ENCODE results near the gene GALNT13. TPM values are rescaled to one million over a fixed set of nuclear protein-coding genes. Genes with fewer than 3 reads are reported as not detected.

Gene GALNT13
- total and polyA plus RNA-seq, 4 donors: not detected

DNA sequence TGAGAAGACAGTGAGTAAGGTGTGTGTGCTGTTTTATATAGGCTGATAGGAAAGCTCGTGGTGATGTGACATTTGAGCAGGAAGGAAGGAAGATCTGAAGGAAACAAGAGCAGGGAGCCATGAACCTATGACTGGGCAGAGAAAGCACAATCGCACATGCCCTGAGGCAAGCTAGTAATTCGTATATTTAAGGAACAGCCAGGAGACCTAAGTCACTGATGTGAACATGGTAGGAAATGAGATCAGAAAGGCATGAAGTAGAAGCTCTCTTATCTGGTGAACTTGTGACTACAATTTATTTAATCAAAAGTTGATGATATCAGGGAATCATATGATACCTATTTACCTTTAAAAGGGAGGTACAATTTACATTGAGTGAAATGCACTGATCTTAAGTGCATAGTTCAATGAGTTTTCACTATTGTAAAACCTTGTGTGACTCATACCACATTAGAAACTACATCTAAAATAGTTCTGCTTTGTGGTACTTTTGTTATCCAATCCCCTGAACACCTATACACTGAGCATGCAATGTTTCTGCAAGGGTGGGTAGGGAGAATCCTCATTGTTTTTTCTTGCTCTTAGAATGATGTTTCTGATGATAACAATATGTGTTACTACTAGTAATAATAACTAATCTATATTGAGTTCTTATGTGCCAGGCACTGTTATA is 67.5 kb downstream of the GALNT13 start (continued):
- TF ChIP-seq, protein P1, sequence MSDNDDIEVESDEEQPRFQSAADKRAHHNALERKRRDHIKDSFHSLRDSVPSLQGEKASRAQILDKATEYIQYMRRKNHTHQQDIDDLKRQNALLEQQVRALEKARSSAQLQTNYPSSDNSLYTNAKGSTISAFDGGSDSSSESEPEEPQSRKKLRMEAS (IDR thresholded peaks at IDR 0.05): no peak
- TF ChIP-seq HNF4G (IDR thresholded peaks at IDR 0.05): no peak
- TF ChIP-seq, protein P2, sequence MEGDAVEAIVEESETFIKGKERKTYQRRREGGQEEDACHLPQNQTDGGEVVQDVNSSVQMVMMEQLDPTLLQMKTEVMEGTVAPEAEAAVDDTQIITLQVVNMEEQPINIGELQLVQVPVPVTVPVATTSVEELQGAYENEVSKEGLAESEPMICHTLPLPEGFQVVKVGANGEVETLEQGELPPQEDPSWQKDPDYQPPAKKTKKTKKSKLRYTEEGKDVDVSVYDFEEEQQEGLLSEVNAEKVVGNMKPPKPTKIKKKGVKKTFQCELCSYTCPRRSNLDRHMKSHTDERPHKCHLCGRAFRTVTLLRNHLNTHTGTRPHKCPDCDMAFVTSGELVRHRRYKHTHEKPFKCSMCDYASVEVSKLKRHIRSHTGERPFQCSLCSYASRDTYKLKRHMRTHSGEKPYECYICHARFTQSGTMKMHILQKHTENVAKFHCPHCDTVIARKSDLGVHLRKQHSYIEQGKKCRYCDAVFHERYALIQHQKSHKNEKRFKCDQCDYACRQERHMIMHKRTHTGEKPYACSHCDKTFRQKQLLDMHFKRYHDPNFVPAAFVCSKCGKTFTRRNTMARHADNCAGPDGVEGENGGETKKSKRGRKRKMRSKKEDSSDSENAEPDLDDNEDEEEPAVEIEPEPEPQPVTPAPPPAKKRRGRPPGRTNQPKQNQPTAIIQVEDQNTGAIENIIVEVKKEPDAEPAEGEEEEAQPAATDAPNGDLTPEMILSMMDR (IDR thresholded peaks at IDR 0.05; ENCODE audit: low read depth, low read length, missing input control): no peak
- no peak for TF ChIP-seq FOXA1 (IDR thresholded peaks at IDR 0.05)

DNA sequence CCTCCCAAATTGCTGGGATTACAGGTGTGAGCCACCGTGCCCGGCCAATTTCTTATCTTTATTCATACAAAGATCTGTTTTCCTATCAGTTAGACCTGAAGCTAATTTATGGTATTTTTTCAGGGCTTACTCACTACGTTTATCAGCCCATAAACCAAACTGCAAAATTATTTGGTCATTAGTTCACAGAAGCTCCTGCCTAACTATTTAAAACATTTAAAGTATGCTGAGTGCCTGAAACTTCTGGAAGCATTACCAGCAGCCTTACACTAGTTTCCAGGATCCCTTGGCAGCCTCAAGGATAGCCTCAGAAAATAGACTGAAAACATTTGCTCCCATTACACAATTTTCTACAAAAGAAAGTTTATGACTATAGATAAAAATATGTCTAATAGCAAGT is 68.8 kb downstream of the GALNT13 start:
- Histone ChIP-seq H3K27ac (ENCODE audit: low read depth in 1 of 2, low read length in 2 of 2) (no peak overlapping the region), H3K4me1 (ENCODE audit: control insufficient read depth in 4 of 4, insufficient read depth in 4 of 4, low read length in 3 of 4) (no peaks in the 10 kb centered on the region), H3K27me3 (ENCODE audit: control insufficient read depth in 4 of 4, insufficient read depth in 4 of 4, low read length in 3 of 4) (no peaks in the 10 kb centered on the region), H3K4me3 (ENCODE audit: low read depth in 1 of 3, low read length in 3 of 3) (no peak overlapping the region), H3K9me3 (ENCODE audit: control insufficient read depth in 4 of 4, low read length in 3 of 4) (no peaks in the 10 kb centered on the region), H3K36me3 (ENCODE audit: control insufficient read depth in 4 of 4, insufficient read depth in 3 of 4, low read depth in 1 of 4, low read length in 3 of 4) (no peaks in the 10 kb centered on the region), H3K9ac (ENCODE audit: low read depth in 1 of 2, low read length in 2 of 2) (no peak overlapping the region)
- TF ChIP-seq FOXA1 (IDR thresholded peaks at IDR 0.05): no peak
- TF ChIP-seq, protein P3, sequence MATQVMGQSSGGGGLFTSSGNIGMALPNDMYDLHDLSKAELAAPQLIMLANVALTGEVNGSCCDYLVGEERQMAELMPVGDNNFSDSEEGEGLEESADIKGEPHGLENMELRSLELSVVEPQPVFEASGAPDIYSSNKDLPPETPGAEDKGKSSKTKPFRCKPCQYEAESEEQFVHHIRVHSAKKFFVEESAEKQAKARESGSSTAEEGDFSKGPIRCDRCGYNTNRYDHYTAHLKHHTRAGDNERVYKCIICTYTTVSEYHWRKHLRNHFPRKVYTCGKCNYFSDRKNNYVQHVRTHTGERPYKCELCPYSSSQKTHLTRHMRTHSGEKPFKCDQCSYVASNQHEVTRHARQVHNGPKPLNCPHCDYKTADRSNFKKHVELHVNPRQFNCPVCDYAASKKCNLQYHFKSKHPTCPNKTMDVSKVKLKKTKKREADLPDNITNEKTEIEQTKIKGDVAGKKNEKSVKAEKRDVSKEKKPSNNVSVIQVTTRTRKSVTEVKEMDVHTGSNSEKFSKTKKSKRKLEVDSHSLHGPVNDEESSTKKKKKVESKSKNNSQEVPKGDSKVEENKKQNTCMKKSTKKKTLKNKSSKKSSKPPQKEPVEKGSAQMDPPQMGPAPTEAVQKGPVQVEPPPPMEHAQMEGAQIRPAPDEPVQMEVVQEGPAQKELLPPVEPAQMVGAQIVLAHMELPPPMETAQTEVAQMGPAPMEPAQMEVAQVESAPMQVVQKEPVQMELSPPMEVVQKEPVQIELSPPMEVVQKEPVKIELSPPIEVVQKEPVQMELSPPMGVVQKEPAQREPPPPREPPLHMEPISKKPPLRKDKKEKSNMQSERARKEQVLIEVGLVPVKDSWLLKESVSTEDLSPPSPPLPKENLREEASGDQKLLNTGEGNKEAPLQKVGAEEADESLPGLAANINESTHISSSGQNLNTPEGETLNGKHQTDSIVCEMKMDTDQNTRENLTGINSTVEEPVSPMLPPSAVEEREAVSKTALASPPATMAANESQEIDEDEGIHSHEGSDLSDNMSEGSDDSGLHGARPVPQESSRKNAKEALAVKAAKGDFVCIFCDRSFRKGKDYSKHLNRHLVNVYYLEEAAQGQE (IDR thresholded peaks at IDR 0.05): no peak
- no peak for TF ChIP-seq HNF4A (conservative IDR thresholded peaks at IDR 0.05)
- TF ChIP-seq, protein P1 (IDR thresholded peaks at IDR 0.05): no peak
- TF ChIP-seq, protein P4, sequence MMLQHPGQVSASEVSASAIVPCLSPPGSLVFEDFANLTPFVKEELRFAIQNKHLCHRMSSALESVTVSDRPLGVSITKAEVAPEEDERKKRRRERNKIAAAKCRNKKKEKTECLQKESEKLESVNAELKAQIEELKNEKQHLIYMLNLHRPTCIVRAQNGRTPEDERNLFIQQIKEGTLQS (IDR thresholded peaks at IDR 0.05): no peak
- 62% methylated on average over 3 of the region's 3 CpGs for WGBS
- no peak for DNase-seq (ENCODE audit: low spot score)

DNA sequence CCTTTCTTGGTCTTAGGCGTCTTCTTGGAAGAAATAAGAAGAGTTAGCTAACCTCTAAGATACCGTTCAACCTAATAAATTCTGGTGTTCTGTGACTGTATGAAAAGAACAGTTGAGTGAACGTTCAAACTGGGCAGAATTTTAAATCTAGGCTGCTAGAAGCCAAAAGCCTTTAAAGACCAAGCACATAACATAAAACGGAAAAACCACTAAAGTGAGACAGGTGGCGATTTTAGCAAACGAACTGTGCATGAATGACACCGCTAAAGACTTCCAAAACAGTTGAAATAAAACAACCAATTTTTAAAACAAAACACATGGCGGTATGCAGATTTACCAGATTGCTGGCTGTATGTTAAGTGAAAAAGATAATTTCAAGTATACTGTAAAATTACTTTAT is 73.1 kb downstream of the GALNT13 start:
- Histone ChIP-seq H3K4me1 (ENCODE audit: control insufficient read depth in 4 of 4, insufficient read depth in 4 of 4, low read length in 3 of 4) (no peaks in the 10 kb centered on the region), H3K27ac (ENCODE audit: low read depth in 1 of 2, low read length in 2 of 2) (no peak overlapping the region), H3K9me3 (ENCODE audit: control insufficient read depth in 4 of 4, low read length in 3 of 4) (no peaks in the 10 kb centered on the region), H3K9ac (ENCODE audit: low read depth in 1 of 2, low read length in 2 of 2) (no peak overlapping the region), H3K4me3 (ENCODE audit: low read depth in 1 of 3, low read length in 3 of 3) (no peak overlapping the region), H3K36me3 (ENCODE audit: control insufficient read depth in 4 of 4, insufficient read depth in 3 of 4, low read depth in 1 of 4, low read length in 3 of 4) (no peaks in the 10 kb centered on the region), H3K27me3 (ENCODE audit: control insufficient read depth in 4 of 4, insufficient read depth in 4 of 4, low read length in 3 of 4) (no peaks in the 10 kb centered on the region)
- 77% methylated on average over 8 of the region's 8 CpGs for WGBS
- no peak for DNase-seq (ENCODE audit: low spot score)
- TF ChIP-seq JUND (IDR thresholded peaks at IDR 0.05) (no peak), FOXA1 (IDR thresholded peaks at IDR 0.05) (no peak), RAD21 (IDR thresholded peaks at IDR 0.05) (no peak), FOXA2 (IDR thresholded peaks at IDR 0.05) (no peak), GABPA (IDR thresholded peaks at IDR 0.05 in 1 of 2, conservative IDR thresholded peaks at IDR 0.05 in 1 of 2) (no peak), TAF1 (conservative IDR thresholded peaks at IDR 0.05) (no peak), YY1 (IDR thresholded peaks at IDR 0.05) (no peak), HNF4A (conservative IDR thresholded peaks at IDR 0.05) (no peak), HNF4G (IDR thresholded peaks at IDR 0.05) (no peak), NR2F2 (IDR thresholded peaks at IDR 0.05) (no peak), SP1 (IDR thresholded peaks at IDR 0.05) (no peak), EGR1 (IDR thresholded peaks at IDR 0.05; ENCODE audit: low read depth in 2 of 2) (no peak)
- TF ChIP-seq, protein P1 (IDR thresholded peaks at IDR 0.05): no peak
- TF ChIP-seq, protein P4 (IDR thresholded peaks at IDR 0.05): no peak
- TF ChIP-seq, protein P2 (IDR thresholded peaks at IDR 0.05; ENCODE audit: low read depth, low read length, missing input control): no peak

Measured in liver (tissue), 9 donors.